Urothelium cell line (cell line): ENCODE measurements around the gene COL5A1.

Source experiments
- DNase-seq: peaks from one replicate; pipeline ENCODE4 v3.0.0; 2011; ENCODE audit warnings: low spot score, mixed read lengths
- FAIRE-seq: peaks from 2 replicates; lab custom pipeline; 2011; peaks lifted over from hg19 to GRCh38; lab: Jason Lieb, UNC

COL5A1 gene

DNA sequence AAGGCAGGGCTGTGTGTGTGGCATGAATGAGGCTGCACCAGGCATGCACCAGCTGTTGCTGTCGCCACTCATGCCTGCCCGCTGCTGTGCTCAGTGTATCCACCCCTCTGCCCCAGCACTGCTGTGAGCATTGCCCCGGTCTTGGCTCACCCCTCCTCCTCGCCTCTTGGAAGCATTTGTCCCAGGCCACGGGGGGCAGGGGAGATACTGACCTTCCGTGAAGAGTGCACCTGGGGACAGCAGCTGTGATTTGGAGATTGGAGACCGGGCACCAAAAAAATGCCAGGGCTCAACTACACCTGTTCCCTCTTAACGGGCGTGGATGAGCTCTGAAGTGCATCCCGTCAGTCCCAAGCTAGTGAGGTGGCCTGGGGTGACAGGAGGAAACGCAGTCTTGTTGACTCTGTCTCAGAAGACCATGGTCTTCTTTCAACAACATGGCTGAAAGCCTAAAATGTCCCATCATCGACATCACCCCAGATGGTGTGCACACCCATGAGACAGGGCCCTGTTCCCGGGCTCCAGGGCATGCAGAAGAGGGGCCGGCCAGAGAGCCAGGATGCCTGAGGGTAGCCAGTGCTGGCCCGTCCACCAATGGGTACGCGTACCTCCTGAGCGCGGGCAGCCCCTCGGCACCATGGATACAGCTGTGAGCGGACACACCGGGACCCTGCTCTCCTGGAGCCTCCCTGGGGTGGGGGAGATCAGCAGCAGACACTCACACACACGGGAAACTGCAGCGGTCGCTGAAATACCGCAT is 115.8 kb downstream of the COL5A1 start:
- FAIRE-seq (no peak), DNase-seq (no peak)

DNA sequence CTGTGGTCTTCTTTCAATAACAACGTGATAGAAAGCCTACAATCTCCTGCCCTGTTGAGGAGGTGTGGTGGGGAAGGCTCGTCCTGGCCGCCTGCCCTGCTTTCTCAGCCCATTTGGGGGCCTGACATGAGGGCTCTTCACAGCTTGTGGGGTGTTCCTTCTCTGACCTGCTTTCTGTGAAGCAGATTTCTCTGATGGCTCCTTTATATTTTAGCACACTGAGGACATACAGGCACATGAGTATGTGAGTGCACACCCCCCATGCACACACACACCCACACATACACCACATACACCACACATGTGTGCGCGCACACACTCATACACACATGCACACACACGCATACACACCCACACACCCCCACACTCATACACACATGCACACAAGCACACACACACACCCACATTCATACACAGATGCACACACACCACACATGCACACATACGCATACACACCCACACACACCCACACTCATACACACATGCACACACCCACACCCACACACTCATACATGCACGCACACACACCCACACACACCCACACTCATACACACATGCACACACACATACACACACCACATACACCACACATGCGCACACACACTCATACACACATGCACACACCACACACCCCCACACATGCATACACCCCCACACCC is 117.5 kb downstream of the COL5A1 start:
- no peak for FAIRE-seq

DNA sequence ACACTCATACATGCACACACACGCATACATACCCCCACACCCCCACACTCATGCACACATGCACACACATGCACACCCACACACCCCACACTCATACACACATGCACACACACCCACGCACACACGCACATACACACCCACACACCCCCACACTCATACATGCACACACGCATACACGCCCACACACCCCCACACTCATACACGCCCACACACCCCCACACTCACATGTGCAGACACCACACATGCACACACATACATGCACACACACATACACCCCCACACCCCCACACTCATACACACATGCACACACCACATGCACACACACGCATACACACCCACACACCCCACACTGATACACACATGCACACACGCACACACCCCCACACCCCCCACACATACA is 118.3 kb downstream of the COL5A1 start:
- FAIRE-seq (peak; percentile 99), DNase-seq (no peak)

More for the DNA sequence above, 117.5 kb downstream of the COL5A1 start:
- DNase-seq: no peak

DNA sequence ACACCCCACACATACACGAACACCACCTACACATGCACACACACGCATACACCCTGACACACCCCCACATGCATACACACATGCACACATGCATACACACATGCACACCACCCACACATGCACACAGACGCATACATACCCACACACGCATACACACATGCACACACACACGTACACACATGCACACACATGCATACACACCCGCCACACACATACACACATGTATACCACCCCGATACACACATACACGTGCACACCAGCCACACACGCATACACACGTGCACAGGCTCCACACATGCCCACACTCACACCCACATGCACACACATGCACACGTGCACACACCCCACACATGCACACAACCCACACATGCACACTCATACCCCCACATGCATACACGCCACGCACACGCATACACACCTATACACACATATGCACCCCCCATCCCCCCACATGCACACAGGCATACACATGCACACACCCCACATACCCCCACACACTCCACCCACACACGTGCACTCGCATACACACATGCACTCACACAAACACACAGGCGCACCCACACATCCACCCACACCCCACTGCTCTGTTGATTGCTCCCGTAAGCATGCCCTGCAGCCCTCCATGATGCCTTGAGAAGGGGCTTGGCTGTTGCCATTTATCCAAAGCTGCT is 119.3 kb downstream of the COL5A1 start:
- no peak for DNase-seq

DNA sequence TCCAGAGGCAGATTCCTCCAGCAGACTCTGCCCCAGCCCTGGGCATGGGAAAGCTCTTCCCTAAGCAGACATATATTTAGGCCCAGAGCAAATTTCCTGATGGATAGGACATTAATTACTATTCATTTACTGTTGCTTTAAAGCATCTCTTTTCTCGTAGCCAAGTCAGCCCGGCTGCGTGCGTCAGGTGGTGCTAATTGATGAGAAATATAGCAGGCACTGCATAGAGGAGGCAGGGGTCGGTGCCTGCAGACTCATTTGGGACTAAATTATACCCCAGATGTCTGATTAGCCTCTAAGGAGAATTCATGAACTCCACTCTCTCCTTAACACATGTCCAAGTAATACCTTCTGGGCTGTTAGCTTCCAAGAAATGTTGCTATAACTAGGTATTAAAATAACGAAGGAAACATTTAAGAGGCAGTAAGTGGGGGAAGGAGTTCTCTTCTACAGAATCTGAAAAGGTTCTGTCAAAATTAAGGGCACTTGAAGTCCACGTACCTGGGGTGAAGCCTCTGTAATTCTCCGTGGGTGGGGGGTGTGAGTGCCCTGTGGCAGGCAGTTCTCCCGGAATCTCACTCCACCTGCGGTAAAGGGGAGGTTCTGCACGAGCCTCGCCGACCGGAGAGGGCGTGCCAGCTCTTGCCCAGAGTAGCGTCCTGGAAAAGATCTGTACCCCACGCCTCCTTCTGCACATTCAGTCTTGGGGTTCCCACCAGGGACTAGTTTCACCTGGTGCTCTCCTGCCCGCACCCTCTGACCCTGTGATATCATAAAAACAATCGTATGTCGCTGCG is 123.1 kb downstream of the COL5A1 start:
- DNase-seq (no peak), FAIRE-seq (no peak)

More for the DNA sequence above, 119.3 kb downstream of the COL5A1 start:
- FAIRE-seq: no peak

DNA sequence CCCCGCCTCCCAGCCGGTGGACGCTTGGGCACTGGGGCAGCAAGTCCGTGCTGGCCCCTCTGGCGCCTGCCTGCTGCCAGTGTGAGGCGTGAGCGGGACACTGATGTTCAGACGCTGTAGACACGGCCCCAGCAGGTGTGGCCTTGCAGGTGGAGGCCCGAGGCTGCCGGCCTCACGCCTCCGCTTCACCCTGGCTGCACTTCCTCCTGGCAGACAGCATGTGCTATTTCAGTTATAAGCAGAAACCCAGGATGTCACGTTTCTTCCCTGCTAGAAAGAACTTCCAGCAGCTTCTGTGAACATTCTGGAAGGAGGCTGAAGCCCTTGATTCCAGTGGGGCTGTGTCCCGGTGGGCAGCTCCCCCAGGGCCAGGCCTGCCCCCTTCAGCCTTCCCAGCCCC is 124.2 kb downstream of the COL5A1 start:
- FAIRE-seq: no peak
- no peak for DNase-seq

DNA sequence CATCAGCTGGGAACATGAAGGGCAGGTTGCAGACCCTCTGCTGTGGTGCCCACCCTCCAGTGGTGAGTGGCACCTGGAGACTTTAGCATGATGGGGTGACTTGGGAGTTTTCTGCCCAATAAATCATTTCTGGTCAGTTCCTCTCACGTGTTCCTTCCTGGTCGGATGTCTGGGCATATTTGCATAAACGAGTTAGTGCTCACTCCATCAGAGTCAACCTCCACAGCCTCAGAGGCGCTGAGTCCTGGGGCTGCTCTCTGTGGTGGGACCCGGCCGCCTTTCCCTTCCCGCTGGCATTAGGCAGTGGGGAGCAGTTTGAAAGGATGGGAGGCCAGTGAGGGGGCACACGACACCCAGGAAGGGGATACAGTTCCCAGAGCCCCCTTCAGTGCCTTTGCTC is 125.0 kb downstream of the COL5A1 start:
- FAIRE-seq: no peak

DNA sequence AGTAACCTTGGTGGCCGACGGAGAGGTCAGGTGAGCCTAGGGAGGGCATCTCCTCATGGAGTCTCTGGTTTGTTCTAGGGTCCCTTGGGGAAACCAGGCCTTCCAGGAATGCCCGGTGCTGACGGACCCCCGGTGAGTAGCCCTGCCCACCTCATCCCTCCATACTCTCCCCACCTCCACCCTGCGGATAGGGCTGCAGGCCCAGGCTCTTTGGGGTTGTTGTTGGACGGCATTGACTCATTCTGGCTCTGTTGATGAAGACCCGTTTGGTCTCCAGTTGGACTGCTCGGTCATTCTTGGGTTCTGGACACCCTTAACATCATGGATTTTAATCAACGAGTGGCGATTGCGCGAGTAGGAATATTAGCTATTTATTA is 126.7 kb downstream of the COL5A1 start:
- DNase-seq (no peak), FAIRE-seq (no peak)

More for the DNA sequence above, 125.0 kb downstream of the COL5A1 start:
- no peak for DNase-seq

DNA sequence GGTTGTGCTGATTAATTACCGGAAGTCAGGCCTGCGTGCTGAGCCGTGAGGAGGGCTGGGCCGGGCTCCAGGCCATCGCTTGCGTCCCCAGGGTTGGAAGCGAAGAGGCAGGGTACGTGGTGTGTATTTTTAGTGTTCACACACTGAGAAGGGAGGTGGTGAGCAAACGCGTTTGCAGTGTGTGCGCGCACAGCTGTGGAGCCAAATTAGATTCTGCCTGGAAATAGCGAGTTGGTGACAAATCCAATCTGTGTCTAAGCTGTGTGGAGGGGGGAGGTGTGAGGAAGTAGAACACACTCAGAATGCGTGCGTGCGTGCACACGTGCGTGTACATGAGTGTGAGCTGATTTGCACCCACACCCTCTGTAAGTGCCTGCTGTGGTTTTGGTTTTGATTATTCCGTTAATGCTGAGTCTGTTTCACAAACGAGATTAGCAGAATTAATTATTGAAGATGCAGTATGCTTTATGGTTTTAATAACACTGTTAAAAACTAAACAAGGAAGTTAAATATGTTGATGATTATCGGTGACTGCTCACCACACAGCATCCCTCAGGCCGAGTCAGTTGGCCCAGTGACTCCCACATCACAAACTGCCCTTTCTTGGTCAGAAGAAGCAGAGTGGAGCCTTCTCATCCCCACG is 127.2 kb downstream of the COL5A1 start:
- DNase-seq (no peak), FAIRE-seq (peak; percentile 13)

DNA sequence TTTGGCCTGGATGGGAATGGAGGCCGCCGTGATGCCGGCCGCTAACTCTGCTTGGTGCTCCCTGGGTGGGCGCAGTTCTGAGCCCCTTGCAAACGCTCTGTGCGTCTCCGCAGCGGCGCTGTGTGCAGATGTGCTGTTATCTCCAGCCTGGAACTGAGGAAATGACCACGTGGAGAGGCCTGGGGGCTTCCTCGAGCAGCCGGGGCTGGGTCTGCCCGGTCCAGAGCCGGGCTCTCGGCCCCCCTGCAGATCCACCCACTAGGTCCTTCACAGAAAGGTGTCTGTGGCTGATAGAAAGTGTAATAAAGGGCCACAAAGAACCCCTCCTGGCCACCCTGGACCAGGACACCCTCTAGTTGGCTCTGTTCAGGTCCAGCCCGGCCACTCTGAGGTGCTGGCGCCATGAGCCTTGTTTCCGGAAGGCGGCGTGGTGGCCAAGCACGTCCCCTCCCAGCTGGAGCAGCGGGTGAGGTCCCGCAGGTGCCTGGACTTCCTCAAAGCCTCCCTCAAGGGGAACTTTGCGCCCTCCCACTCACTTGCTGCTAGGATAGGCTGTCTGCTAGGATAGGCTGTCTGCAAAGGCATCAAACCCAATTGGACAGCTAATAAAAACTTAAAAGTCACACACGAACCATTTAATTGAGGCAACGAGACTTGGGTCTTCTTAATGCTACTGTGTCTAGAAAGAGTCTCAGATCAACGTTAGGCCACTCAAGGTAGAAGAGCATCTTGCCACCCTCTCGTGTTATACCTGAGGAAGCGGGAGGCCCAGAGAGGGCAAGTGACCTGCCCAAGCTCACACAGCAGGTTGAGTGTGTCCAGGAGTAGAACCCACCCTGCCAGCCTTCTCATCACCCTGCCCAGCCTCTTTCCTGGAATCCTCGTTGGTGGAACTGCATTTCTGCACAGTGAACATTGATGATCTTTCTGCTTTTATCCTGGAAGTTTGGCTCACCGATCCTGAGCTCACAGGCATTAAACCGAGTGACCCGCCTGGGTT is 129.7 kb downstream of the COL5A1 start:
- FAIRE-seq: no peak
- DNase-seq: no peak

DNA sequence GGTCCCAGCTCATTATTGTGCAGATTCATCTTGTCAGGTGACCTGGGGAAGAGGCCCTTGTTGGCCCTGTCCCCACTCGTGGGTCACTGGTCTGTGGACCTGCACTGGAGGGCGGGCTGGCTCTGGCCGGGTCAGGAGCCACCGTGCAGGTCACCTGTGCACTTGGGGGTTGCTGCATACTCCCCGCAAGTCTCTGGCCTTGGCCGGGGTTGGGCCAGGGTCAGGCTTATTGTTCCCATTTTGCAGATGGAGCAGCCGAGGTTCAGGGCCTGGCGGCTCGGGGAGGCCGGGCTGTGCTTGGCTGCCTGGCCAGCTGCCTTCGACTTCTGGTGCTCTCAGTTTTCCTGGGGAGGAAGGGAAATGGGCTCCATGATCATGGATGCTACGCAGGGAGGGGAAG is 130.7 kb downstream of the COL5A1 start:
- DNase-seq (no peak), FAIRE-seq (no peak)

DNA sequence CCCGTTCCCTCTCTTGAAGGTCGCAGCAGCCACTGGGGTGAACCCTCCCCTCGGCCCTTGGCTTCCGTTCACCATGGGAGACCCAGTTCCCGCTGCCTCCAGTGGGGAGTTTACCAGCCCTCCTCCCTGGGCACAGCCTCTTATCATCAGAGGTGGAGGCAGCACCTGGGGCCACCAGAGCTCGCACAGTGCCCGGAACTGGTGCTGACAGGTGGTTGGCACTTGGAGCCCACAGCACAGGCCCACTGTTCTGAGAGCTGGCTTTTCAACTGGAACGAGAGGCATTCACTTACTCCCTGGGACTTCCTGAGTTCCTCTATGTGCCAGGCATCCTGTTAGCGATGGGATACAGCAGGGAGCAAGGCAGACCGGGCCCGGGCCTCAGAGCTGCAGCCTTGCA is 132.2 kb downstream of the COL5A1 start:
- DNase-seq: no peak
- FAIRE-seq: no peak

DNA sequence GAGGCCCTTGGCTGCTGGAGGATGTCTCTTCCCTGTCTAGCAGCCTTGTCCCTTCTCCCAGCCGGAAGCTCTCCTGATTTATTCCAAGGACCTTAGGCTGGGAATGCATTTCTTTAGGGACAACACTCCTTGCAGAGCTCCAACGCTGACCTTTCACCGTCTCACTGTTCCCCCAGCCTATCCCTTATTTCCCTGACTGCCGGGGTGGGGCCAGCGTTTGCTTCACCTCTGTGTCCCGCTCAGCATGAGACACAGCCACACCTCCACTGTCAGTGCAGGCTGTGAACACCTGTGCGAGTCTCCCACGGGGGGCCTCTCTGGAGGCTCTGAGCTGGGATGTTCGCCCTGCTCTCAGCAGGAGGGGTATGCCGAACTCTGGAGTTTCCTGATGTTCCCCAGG is 132.8 kb downstream of the COL5A1 start:
- no peak for FAIRE-seq

DNA sequence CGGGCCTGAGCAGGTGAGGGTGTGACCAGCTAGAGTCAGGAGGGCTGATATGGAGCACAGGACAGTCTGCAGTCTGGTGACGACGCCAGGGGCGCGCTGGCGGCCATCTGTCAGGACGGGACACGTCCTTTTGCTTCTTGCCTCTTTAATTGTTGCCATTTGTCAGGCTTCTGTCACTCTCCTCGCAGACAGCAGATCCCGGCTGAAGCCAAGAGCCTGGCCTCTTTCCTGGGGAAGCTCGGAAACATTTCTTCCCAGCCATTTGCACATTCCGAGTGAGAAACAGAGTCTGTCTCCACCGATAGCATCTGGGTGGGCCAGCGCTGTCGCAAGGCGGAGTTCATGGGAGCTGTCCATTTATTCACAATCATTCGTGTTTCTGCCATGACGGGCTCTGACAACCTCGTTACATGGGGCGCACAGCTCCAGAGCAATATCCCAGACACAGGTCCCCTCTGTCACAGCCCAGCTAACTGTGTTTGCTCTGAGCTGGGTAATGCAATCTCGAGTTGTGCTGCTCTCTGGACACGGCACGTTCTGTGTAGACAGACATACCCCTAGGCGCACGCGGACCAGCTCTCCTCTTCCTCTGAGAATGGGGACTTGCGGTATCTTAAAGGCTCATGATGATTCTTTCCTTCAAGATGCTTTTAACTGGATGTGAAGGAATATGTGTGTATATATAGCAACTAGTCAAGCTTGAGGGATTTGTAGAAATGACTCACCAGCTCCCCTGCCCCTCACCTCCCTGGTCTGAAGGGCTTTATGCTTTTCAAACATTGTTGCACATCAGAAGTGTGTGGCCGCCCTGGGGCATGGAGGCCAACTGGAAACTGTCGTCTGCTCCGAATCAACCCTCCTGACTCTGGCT is 133.7 kb downstream of the COL5A1 start:
- FAIRE-seq (no peak), DNase-seq (no peak)

More for the DNA sequence above, 132.8 kb downstream of the COL5A1 start:
- DNase-seq: no peak

DNA sequence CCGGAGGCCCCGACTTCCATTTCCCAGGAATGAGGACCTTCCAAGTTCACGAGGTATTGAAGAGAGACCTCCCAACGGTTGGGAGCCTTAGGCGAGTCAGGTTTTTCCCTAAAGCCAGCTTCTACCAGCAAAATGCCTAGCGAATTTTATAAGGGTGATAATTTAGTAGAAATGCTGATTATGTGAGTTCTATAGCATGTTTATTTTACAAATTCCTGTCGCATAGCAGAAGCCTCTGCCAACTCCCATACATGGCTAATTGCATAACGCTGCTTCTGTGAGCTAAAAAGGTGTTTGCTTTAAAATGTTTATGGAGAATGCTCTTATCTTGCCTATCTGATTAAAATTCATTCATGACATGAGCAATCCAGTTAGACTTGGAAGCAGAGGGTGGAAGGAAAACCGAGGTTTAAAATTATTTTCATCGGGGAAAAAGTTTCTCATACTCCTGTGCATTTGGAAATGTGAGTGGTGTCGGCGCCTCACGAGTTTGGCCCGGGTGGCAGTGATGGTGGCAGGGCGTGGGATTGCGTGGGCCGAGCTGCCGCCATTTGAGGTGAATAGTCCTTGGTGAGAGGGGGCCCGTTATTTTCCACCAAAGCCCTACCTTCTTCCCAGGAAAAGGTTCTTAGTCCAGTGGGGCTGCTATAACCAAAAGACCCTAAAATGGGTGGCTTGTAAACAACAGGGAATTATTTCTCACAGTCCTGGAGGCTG is 134.6 kb downstream of the COL5A1 start:
- DNase-seq (no peak), FAIRE-seq (no peak)

DNA sequence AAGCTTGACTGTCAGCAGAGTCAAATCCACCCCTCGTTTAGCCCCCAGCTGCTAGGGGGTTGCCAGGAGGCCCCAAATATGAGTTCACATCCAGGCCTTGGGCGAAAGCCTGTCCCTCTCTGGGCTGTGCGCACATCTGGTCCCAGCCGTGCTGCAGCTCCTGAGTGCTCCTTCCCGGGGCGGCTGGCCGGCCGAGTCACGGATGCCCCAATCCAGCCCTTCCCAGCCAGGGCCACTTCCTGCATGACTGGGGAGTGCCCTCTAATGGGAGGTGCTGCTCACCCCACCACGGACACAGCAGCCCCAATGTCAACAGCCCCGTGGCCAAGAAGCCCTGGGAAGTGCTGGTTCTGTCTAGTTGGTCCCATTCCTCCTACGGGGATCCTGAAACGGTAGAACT is 135.6 kb downstream of the COL5A1 start:
- DNase-seq (no peak), FAIRE-seq (no peak)

DNA sequence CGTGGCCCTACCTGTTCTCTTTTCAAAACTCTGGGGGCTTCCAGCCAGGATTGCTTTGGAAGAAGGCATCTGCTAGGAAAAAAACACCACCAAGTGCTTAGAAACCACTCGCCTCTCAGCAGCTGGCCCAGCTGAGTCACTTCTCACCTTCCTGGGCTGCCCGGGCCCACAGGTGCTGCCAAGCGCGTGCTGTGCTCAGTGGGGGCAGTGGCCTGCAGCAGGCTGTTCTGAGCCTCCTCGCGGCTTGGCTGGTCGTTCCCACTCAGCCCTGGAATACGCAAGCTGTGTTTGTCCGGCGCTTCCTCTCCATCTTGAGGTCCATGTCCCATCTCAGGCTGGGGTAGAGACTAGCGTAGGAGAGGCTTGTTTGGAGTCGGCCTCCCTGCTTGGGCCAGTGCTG is 136.6 kb downstream of the COL5A1 start:
- FAIRE-seq (no peak), DNase-seq (no peak)
